CD14-positive monocyte (primary cell): ENCODE results near the gene PHLDB3. TPM values are rescaled to one million over a fixed set of nuclear protein-coding genes. Genes with fewer than 3 reads are reported as not detected.

Experiments used
- DNase-seq, 3 donors: peaks; one replicate each; pipeline ENCODE4 v3.0.0-alpha.2; 2011 to 2022
- H2AFZ ChIP-seq: 2 replicates; pipeline ENCODE4 v1.6.0; 2012; ENCODE audit warnings: mild to moderate bottlenecking, low read depth, low read length, inconsistent platforms; ENCODE audit not compliant: insufficient read depth, poor library complexity, severe bottlenecking
- H3K27ac ChIP-seq, 2 donors: 1 replicate in 1 of 2; 2 replicates in 1 of 2; pipeline ENCODE4 v1.5.1; 2012 to 2013; ENCODE audit warnings: low read length in 2 of 2, control low read depth in 1 of 2, inconsistent platforms in 1 of 2, low read depth in 1 of 2, mild to moderate bottlenecking in 1 of 2
- H3K27me3 ChIP-seq, 2 donors: one replicate each; pipeline versions ENCODE4 v1.6.0 to v1.6.1; 2011 to 2013; ENCODE audit warnings: low read length in 2 of 2; ENCODE audit not compliant: control insufficient read depth in 2 of 2, insufficient read depth in 2 of 2
- H3K36me3 ChIP-seq, 2 donors: replicated peaks in 1 of 2; 1 replicate in 1 of 2; 2 replicates in 1 of 2; pipeline versions ENCODE4 v1.5.1 to v1.6.1; 2012 to 2013; ENCODE audit warnings: low read length in 2 of 2, control low read depth in 1 of 2, inconsistent platforms in 1 of 2, mild to moderate bottlenecking in 1 of 2; ENCODE audit not compliant: insufficient read depth in 2 of 2, control insufficient read depth in 1 of 2
- H3K4me1 ChIP-seq, 2 donors: 1 replicate in 1 of 2; 2 replicates in 1 of 2; pipeline versions ENCODE4 v1.5.1 to v1.6.1; 2012 to 2013; ENCODE audit warnings: low read length in 2 of 2, control low read depth in 1 of 2, inconsistent platforms in 1 of 2, mild to moderate bottlenecking in 1 of 2, moderate library complexity in 1 of 2; ENCODE audit not compliant: insufficient read depth in 2 of 2, control insufficient read depth in 1 of 2
- H3K4me2 ChIP-seq: replicated peaks from 2 replicates; pipeline ENCODE3; 2012; ENCODE audit warnings: low read length, moderate library complexity, mild to moderate bottlenecking; ENCODE audit not compliant: poor library complexity, severe bottlenecking; ENCODE audit errors: extremely low read depth
- H3K4me3 ChIP-seq, 3 experiments: fragments of 200-600 bp in 1 of 3; sonication (generic) in 1 of 3; replicated peaks in 1 of 3; 1 replicate in 2 of 3; 2 replicates in 1 of 3; pipeline ENCODE4 v1.5.1; 2011 to 2013; ENCODE audit warnings: low read length in 3 of 3, mild to moderate bottlenecking in 3 of 3, control low read depth in 2 of 3, low read depth in 2 of 3, inconsistent platforms in 1 of 3, moderate library complexity in 1 of 3
- H3K79me2 ChIP-seq: 2 replicates; pipeline ENCODE4 v1.6.0; 2012; ENCODE audit warnings: mild to moderate bottlenecking, control low read depth, inconsistent platforms, low read length, moderate library complexity; ENCODE audit not compliant: insufficient read depth
- H3K9ac ChIP-seq: 2 replicates; pipeline ENCODE4 v1.6.0; 2017; ENCODE audit warnings: low read length, mild to moderate bottlenecking; ENCODE audit not compliant: insufficient read depth, poor library complexity, severe bottlenecking
- H3K9me3 ChIP-seq, 2 donors: replicated peaks in 1 of 2; 1 replicate in 1 of 2; 2 replicates in 1 of 2; pipeline versions ENCODE4 v1.5.1 to v1.6.1; 2012 to 2013; ENCODE audit warnings: low read length in 2 of 2, control low read depth in 1 of 2; ENCODE audit not compliant: control insufficient read depth in 1 of 2, insufficient read depth in 1 of 2
- H4K20me1 ChIP-seq: 2 replicates; pipeline ENCODE4 v1.6.0; 2012; ENCODE audit warnings: mild to moderate bottlenecking, low read length, control low read depth, moderate library complexity; ENCODE audit not compliant: insufficient read depth
- H3K27ac Mint-ChIP-seq, 7 donors: one replicate each; pipeline ENCODE4 v1.8.0; 2020; ENCODE audit warnings: mild to moderate bottlenecking in 7 of 7, mixed read lengths in 7 of 7, moderate library complexity in 6 of 7, inconsistent platforms in 2 of 7
- H3K27me3 Mint-ChIP-seq, 3 donors: one replicate each; pipeline ENCODE4 v1.8.0; 2021 to 2022; ENCODE audit warnings: low read depth in 3 of 3, mild to moderate bottlenecking in 3 of 3, mixed read lengths in 3 of 3, moderate library complexity in 3 of 3, inconsistent platforms in 1 of 3
- H3K36me3 Mint-ChIP-seq, 2 donors: one replicate each; pipeline ENCODE4 v1.8.0; 2020; ENCODE audit warnings: mixed read lengths in 2 of 2, inconsistent platforms in 1 of 2, mild to moderate bottlenecking in 1 of 2
- H3K4me1 Mint-ChIP-seq: one replicate; pipeline ENCODE4 v1.8.0; 2020; ENCODE audit warnings: mild to moderate bottlenecking, mixed read lengths
- H3K4me3 Mint-ChIP-seq, 2 donors: one replicate each; pipeline ENCODE4 v1.8.0; 2020; ENCODE audit warnings: mild to moderate bottlenecking in 2 of 2, mixed read lengths in 2 of 2, moderate library complexity in 1 of 2
- H3K9me3 Mint-ChIP-seq, 7 donors: one replicate each; pipeline ENCODE4 v1.8.0; 2020 to 2022; ENCODE audit warnings: mixed read lengths in 7 of 7, mild to moderate bottlenecking in 6 of 7, moderate library complexity in 6 of 7, inconsistent platforms in 2 of 7
- CTCF ChIP-seq: fragments of 200-600 bp; IDR thresholded peaks from one replicate; pipeline ENCODE4 v1.8.0; 2022; ENCODE audit warnings: antibody characterized with exemption, mild to moderate bottlenecking
- WGBS: methylation state at CpG from one replicate; pipeline ENCODE4 v1.1.5; 2013; ENCODE audit warnings: missing lambda C conversion rate; ENCODE audit not compliant: insufficient coverage; 5-methylcytosine and 5-hydroxymethylcytosine counted together
- intact Hi-C, 2 donors: fragments of 100-400 bp; cut with micrococcal nuclease; formaldehyde crosslinking; loops; one replicate each; pipeline versions ENCODE4 v1.15.0 to v1.15.1; 2023
- polyA plus RNA-seq, 3 donors: library from polyadenylated mRNA; depleted of rRNA in 1 of 3; unstranded in 2 of 3; stranded (reverse) in 1 of 3; fragments of 300-500 nt in 2 of 3; fragments of >200 nt in 1 of 3; fragmentation: Illumina TruSeq in 2 of 3; gene quantifications; 1 replicate in 2 of 3; 2 replicates in 1 of 3; pipeline ENCODE4 v1.2.3, GENCODE V29; 2012 to 2021

PHLDB3 gene
- polyA plus RNA-seq, 3 donors = 1.4 to 3.4 (median 1.7) TPM

GRCh38 chr19:43462383-43462782, 42.2 kb downstream of the PHLDB3 start:
- H3K4me1 Mint-ChIP-seq = peaks cover 33% of the 10 kb centered on the region

GRCh38 chr19:43461303-43461702, 43.2 kb downstream of the PHLDB3 start:
- WGBS = 90% methylated on average over 12 of the region's 12 CpGs
- Histone ChIP-seq H3K9me3 (no peaks in the 10 kb centered on the region), H3K4me3 (no peak overlapping the region), H3K4me1 (peaks cover 29 to 34% of the 10 kb centered on the region in 2 donors), H3K79me2 (no peaks in the 10 kb centered on the region), H3K27ac (no peak overlapping the region), H3K4me2 (no peak overlapping the region), H4K20me1 (no peaks in the 10 kb centered on the region), H3K36me3 (no peaks in the 10 kb centered on the region), H3K9ac (no peak overlapping the region), H2AFZ (no peak overlapping the region), H3K27me3 (no peaks in the 10 kb centered on the region)
- peaks cover 33% of the 10 kb centered on the region for H3K4me1 Mint-ChIP-seq
- no peak overlapping the region for H3K4me3 Mint-ChIP-seq
- no peak for TF ChIP-seq CTCF
- H3K27me3 Mint-ChIP-seq = peaks cover 10 to 24% (median 15%) of the 10 kb centered on the region in 3 donors
- H3K36me3 Mint-ChIP-seq = peaks cover 3 to 8% of the 10 kb centered on the region in 2 donors
- peaks cover 0 to 3% (median 0%) of the 10 kb centered on the region in 7 donors for H3K9me3 Mint-ChIP-seq
- H3K27ac Mint-ChIP-seq = peak overlapping the region in 2 of 7 donors; percentile 37 to 42
- intact Hi-C loops = no loop called here
- no peak for DNase-seq

More at GRCh38 chr19:43462383-43462782, 42.2 kb downstream of the PHLDB3 start:
- 92% methylated on average over 2 of the region's 7 CpGs for WGBS
- H3K9me3 Mint-ChIP-seq = peaks cover 0 to 3% (median 0%) of the 10 kb centered on the region in 7 donors
- Histone ChIP-seq H3K27me3 (no peaks in the 10 kb centered on the region), H2AFZ (no peak overlapping the region), H3K4me2 (peak overlapping the region; percentile 90), H4K20me1 (no peaks in the 10 kb centered on the region), H3K9ac (no peak overlapping the region), H3K4me1 (peaks cover 34 to 38% of the 10 kb centered on the region in 2 donors), H3K27ac (no peak overlapping the region), H3K9me3 (no peaks in the 10 kb centered on the region), H3K4me3 (no peak overlapping the region), H3K79me2 (no peaks in the 10 kb centered on the region), H3K36me3 (no peaks in the 10 kb centered on the region)
- H3K27me3 Mint-ChIP-seq = peaks cover 10 to 24% (median 15%) of the 10 kb centered on the region in 3 donors
- H3K4me3 Mint-ChIP-seq = peak overlapping the region in 1 of 2 donors; percentile 51
- peaks cover 3 to 8% of the 10 kb centered on the region in 2 donors for H3K36me3 Mint-ChIP-seq
- intact Hi-C loops = no loop called here
- H3K27ac Mint-ChIP-seq = peak overlapping the region in 2 of 7 donors; percentile 21 to 83
- TF ChIP-seq CTCF = no peak
- no peak for DNase-seq
